Neutrophil (primary cell): ENCODE data around the gene ITSN2.

Source experiments
- H3K27ac ChIP-seq: fragments of 200-600 bp; sonication (generic); 2 replicates; pipeline ENCODE4 v1.5.1; 2016; ENCODE audit warnings: mild to moderate bottlenecking, moderate library complexity
- H3K27me3 ChIP-seq: fragments of 200-600 bp; sonication (generic); 2 replicates; pipeline ENCODE4 v1.6.0; 2016; ENCODE audit warnings: mild to moderate bottlenecking
- H3K36me3 ChIP-seq: fragments of 200-600 bp; sonication (generic); 2 replicates; pipeline ENCODE4 v1.5.1; 2017
- H3K4me1 ChIP-seq, 2 experiments: fragments of 200-600 bp in 1 of 2; sonication (generic) in 1 of 2; 1 replicate in 1 of 2; 2 replicates in 1 of 2; pipeline versions ENCODE4 v1.5.1 to v1.6.1; 2013 to 2016; ENCODE audit warnings: low read depth in 1 of 2, low read length in 1 of 2, mild to moderate bottlenecking in 1 of 2, moderate library complexity in 1 of 2; ENCODE audit not compliant: control insufficient read depth in 1 of 2, insufficient read depth in 1 of 2
- H3K4me3 ChIP-seq, 2 experiments: fragments of 200-600 bp in 1 of 2; sonication (generic) in 1 of 2; 1 replicate in 1 of 2; 2 replicates in 1 of 2; pipeline ENCODE4 v1.5.1; 2013 to 2016; ENCODE audit warnings: low read depth in 1 of 2, low read length in 1 of 2, mild to moderate bottlenecking in 1 of 2, moderate library complexity in 1 of 2
- H3K9me3 ChIP-seq: fragments of 200-600 bp; sonication (generic); 2 replicates; pipeline ENCODE4 v1.5.1; 2016
- CTCF ChIP-seq: fragments of 200-600 bp; sonication (generic); IDR thresholded peaks from 2 replicates; pipeline ENCODE4 v1.5.1; 2016; ENCODE audit warnings: antibody characterized with exemption

ITSN2 gene

GRCh38 chr2:24211408-24211807 lies 148.9 kb downstream of the ITSN2 start:
- H3K27ac ChIP-seq, result no peak overlapping the region
- peaks cover 95% of the 10 kb centered on the region for H3K36me3 ChIP-seq
- no peak overlapping the region for H3K4me3 ChIP-seq
- TF ChIP-seq CTCF, result no peak
- H3K4me1 ChIP-seq, result peaks cover 19 to 28% of the 10 kb centered on the region in 2 experiments
- H3K9me3 ChIP-seq, result no peaks in the 10 kb centered on the region
- no peaks in the 10 kb centered on the region for H3K27me3 ChIP-seq

GRCh38 chr2:24210723-24211122 lies 149.6 kb downstream of the ITSN2 start:
- TF ChIP-seq CTCF, result no peak

GRCh38 chr2:24210106-24210455 lies 150.3 kb downstream of the ITSN2 start:
- TF ChIP-seq CTCF, result no peak
- peaks cover 95% of the 10 kb centered on the region for H3K36me3 ChIP-seq

More at GRCh38 chr2:24210723-24211122, 149.6 kb downstream of the ITSN2 start:
- H3K9me3 ChIP-seq, result no peaks in the 10 kb centered on the region
- no peak overlapping the region for H3K4me3 ChIP-seq
- H3K27me3 ChIP-seq, result no peaks in the 10 kb centered on the region
- peaks cover 95% of the 10 kb centered on the region for H3K36me3 ChIP-seq
- peaks cover 19 to 28% of the 10 kb centered on the region in 2 experiments for H3K4me1 ChIP-seq
- H3K27ac ChIP-seq, result peak overlapping the region; percentile 92

GRCh38 chr2:24209389-24210105 lies 150.8 kb downstream of the ITSN2 start:
- Histone ChIP-seq H3K27ac (peak overlapping the region; percentile 92), H3K4me1 (peaks cover 19 to 28% of the 10 kb centered on the region in 2 experiments), H3K4me3 (peak overlapping the region; percentile 14 to 31), H3K27me3 (no peaks in the 10 kb centered on the region), H3K36me3 (peaks cover 96% of the 10 kb centered on the region), H3K9me3 (no peaks in the 10 kb centered on the region)
- no peak for TF ChIP-seq CTCF

More at GRCh38 chr2:24210106-24210455, 150.3 kb downstream of the ITSN2 start:
- H3K4me3 ChIP-seq, result peak overlapping the region; percentile 7 to 31
- H3K4me1 ChIP-seq, result peaks cover 19 to 28% of the 10 kb centered on the region in 2 experiments
- no peaks in the 10 kb centered on the region for H3K9me3 ChIP-seq
- H3K27me3 ChIP-seq, result no peaks in the 10 kb centered on the region
- H3K27ac ChIP-seq, result peak overlapping the region; percentile 92

- no peak for TF ChIP-seq CTCF
- H3K36me3 ChIP-seq, result peaks cover 97% of the 10 kb centered on the region
- H3K27me3 ChIP-seq, result no peaks in the 10 kb centered on the region
Measured at GRCh38 chr2:24208490-24208889, 151.8 kb downstream of the ITSN2 start.

More at GRCh38 chr2:24208490-24208889, 151.8 kb downstream of the ITSN2 start:
- no peaks in the 10 kb centered on the region for H3K9me3 ChIP-seq
- peaks cover 19 to 28% of the 10 kb centered on the region in 2 experiments for H3K4me1 ChIP-seq
- no peak overlapping the region for H3K27ac ChIP-seq
- no peak overlapping the region for H3K4me3 ChIP-seq
